Middle frontal gyrus (tissue), 1 donor: Measurements from ENCODE around the gene ACKR1.
A peak's percentile ranks its signal among the peaks of the same experiment; 100 is the strongest.

Source experiments
- DNase-seq: peaks from one replicate; pipeline ENCODE4 v3.0.0-alpha.2; 2015; ENCODE audit warnings: low spot score; ENCODE audit errors: extremely low spot score

Gene ACKR1, protein sequence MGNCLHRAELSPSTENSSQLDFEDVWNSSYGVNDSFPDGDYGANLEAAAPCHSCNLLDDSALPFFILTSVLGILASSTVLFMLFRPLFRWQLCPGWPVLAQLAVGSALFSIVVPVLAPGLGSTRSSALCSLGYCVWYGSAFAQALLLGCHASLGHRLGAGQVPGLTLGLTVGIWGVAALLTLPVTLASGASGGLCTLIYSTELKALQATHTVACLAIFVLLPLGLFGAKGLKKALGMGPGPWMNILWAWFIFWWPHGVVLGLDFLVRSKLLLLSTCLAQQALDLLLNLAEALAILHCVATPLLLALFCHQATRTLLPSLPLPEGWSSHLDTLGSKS

DNA sequence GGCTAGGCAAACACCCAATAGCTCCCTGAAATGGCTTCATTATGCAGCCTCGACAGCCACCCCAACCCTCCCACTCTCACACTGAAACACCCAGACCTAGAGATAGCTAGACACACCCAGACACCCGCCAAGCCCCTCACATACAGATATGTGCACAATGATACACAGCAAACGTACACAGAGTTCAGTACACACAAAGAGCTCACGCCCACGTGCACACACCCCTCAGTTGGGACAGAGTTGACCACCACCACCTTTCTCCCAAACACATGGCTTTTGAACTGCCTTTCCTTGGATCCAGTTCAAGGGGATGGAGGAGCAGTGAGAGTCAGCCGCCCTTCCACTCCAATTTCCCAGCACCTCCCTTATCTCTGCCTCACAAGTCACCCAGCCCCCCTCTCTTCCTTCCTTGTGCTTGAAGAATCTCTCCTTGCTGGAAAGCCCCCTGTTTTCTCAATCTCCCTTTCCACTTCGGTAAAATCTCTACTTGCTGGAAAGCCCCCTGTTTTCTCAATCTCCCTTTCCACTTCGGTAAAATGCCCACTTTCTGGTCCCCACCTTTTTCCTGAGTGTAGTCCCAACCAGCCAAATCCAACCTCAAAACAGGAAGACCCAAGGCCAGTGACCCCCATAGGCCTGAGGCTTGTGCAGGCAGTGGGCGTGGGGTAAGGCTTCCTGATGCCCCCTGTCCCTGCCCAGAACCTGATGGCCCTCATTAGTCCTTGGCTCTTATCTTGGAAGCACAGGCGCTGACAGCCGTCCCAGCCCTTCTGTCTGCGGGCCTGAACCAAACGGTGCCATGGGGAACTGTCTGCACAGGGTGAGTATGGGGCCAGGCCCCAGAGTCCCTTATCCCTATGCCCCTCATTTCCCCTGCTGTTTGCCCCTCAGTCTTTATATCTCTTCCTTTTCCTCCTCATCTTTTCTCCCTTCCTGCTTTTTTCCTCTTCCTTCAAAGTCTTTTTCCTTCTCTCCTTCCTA is at the start of gene ACKR1:
Gene ACKR1 (plus strand): TSS at position 715 of the 981 bp plus-strand sequence. CDS start 85 bp downstream, at position 800.
- no peak for DNase-seq

DNA sequence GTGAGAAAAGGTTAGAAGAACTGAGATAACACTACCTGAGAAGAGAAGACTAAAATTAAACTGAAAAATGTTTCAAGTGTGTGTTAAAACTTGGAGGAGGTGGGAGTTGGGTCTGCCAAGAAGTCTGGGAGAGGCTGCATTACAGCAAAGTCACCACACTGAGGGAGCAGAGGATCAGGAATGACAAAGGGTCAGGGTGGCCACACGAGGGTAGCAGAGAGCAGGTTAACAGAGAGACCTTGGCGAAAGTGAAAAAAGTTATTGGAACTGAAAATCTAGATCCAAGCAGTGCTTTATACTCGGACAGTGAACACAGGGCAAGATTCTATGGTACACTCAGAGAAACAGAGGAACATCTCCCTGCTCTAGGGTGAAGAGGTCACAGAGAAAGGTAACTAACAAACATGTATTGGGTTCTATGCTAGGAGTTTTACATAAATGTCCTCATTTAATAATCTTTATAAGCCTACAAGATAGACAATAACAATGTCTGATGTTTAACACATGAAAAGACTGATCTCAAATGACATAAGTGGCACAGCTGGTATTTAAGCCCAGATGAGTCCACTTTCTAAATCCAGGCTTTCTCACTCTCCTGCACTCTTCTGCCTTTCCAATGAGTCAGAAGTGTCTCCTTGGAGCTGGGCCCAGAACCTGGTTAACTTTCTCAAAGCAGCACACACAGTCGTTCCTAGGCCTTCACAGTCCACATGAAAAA is 43.5 kb upstream of the ACKR1 start:
- peak; percentile 60 for DNase-seq

DNA sequence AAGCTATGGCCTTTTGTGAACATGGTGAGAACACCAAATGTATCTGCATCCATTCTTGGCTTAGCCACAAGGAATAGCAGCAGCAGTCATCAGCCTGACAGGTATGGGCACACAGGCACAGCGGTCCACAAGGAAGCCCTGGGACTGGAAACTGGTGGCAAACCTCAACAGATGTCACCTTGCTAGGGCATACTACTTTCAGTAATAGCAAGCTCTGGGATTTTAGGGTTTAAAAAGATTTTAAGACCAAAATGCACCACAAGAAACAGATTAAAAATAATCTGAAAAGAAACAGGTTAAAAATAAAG is 43.0 kb upstream of the ACKR1 start:
- no peak for DNase-seq

DNA sequence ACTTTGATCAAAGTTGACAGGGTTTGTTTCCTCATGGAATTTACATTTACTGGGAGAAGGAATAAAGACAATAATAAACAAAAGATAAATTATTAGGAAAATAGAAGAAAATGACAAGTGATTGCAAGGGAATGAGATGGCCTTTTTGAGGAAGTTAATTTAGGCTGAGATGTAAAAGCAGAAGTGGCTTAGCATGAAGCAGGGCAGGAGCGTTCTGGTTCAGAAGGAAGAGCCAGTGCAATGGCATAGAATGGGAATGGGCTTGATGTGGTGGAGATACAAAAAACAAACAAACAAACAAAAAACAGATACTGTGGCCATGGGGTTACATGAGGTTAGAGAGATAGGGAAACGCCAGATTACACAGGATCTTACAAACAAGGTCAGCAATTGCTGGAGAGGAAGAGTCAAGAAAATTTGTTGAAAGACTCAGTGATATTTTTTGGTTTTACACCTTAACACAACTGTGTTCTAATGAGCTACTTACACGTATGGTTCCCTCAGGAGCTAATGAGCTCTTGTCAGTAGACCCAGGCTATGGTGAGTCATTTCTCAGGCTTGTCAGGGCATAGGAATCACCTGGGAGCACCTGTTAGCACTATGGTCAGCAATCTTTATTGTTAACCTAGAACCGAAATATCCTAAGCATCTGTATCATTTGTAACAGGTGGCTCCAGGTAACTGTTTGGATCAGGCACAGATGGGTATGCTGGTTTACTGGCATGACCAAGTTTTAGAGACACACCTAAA is 42.0 kb upstream of the ACKR1 start:
- DNase-seq: no peak

DNA sequence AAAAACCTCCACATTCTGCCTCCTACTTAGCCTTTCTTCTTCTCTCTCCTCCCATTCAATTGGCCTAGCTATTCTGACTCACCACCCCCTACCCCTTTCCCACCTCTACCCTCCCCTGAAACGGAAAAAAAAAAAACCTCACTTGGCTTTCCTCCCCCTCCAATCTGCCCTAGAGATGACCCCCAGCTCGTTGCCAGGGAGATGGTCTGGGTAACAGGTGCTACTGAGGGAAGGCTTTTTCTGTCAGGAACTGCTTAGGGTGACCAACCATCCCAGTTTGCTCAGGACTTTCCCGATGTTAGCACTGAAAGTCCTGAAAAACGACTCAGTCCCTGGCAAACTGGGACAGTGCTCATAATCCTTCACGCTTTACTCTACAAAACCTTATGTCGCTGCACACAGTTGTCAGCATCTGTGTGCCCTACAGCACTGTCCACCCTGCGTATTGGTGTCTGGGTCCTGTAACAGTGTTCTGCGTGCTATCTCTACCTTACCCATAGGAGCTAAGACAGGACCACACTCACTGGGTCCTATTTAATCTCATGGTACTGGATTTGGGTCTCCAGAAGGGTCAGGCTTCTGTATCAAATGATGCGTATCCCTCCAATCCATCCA is 41.0 kb upstream of the ACKR1 start:
- no peak for DNase-seq

DNA sequence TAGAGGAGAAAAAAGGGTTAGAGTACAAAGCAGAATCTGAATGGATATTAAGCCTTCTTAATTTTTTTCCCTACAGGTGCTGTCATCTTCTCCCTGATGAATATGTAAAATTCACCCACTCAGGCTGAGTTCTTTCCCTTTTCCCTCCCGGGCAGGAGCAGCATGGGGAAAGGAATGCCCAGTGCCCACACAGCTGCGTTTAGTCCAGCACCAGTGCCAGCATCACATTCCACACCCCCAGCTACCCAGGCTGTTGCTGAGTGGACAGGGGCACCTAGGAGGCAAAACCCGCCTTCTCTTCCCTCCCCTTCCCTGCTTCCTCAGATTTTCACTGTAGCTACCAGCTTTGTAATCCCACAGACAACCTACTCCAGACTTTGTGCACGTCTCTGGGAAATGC is 36.6 kb upstream of the ACKR1 start:
- DNase-seq: no peak

DNA sequence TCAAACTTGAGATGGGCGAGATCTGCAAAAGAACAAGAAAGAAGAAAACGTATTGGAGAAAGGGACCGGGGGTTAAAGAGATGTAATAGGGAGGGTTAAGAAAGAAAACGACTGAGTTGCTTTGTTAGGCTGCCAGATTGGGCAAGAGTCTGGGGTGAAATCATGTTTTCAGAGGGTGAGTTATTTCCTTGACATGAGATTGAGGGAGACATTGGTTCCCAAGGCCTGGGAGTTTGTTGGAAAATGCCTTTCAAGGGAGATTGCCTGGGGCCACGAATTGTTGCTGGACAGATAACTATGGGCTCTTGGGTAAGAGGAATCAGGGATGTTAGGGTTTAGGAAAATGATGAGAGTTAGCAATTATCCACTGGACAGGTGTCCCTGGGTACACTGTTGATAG is 34.0 kb upstream of the ACKR1 start:
- DNase-seq: no peak

DNA sequence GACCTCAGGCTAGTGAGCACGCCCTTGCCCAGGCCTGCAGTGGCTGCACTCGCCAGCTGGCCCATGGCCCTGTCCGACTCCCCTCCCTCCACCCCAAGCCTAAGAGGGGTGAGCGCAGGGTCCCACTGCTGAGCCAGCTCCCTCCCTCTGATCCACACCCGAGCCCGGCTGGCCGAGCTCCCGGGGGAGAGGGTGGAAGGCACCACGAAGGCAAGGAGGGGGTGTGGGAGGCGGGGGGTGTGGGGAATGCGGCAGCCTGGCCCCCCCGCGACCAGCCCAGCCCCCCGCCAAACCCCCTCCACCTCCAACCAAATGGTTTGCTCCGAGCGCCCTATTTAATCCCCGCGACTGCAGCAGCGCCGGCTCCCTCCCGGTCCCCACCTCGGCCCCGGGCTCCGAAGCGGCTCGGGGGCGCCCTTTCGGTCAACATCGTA is 33.4 kb upstream of the ACKR1 start, which contains the start of gene CADM3:
Gene CADM3 (plus strand): TSS at position 362 of the 434 bp plus-strand sequence. CDS start 151 bp downstream, outside the sequence.
- DNase-seq: no peak

DNA sequence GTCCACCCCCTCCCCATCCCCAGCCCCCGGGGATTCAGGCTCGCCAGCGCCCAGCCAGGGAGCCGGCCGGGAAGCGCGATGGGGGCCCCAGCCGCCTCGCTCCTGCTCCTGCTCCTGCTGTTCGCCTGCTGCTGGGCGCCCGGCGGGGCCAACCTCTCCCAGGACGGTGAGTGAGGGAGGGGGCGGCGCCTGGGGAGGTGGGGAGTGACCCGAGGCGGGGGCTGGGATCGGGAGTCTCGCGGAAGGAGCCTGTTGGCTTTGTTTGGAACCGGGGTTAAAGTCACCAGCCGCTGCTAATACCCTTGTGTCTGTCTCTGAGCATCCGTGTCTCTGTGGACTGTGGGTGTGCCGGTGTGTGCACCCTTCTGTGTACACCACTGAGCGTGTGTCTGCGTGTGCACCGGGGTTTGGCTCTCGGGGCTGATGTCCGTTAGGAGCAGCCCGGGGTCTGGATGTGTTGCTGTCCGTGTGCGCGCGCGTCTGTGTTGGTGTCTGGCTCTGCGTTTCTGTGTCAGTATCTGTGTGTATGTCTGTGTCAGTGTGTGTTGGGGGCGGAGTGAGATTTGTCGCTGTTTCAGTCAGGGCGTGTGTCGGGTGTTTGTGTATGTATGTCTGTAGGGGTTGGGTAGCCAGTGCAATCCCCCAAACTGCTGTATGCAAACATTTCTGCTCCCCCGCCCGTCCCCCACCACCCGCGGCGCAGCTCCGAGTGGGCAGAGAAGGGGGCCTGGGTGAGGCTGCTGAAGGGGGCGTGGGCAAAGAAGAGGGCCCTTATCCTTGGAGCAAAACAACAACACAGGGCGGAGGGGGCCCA is 32.8 kb upstream of the ACKR1 start:
- DNase-seq: no peak

DNA sequence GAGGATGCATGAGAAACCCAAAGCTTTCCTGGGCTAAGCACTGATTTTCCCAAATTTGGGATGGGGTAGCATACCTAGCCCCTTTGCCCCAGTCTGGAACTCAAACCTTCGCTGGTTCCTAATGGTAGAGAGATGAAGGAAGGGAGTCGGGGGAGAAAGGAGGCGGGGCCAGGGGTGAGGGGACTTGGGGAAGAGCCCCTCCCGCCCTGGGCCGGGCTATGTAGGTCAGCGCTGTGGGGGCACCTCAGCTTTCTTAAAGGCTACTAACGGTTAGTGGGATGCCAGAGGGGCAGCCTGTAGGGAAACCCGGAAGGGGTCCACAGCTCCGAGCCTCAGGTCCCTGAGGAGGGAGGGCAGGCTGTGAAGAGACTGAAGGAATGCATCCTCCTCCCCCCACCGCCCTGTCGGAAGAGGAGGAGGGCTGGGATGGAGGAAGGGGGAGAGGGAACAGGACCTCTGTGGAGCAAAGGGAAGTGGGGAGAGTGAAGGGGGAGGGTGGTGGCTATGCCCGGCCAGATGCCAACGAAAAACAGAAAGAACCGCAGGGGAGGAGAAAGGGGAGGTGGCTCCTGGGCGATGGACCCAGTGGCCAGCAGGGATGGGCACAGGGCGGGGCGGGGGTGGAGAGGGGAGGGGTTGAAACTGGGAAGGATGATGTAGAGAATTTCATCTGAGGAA is 31.9 kb upstream of the ACKR1 start:
- DNase-seq: no peak

DNA sequence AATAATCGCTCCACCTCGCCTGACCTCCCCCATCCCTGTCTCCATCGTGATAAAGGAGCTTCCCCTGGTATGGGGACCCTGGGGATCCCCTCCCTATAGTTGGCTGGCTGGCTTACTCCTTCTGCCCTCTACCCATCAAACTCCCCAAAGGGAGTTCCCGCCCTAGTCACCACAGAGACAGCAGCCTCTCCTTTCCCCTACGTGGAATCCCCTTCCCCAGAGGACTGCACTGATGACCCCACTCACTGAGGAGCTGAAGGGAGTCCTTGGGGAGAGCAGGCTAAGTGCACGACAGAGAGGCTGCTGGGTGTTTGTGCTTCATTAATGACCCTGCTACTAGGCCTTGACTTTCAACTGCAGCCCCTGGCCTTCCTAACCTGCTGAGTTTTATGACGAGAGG is 31.4 kb upstream of the ACKR1 start:
- DNase-seq: no peak

DNA sequence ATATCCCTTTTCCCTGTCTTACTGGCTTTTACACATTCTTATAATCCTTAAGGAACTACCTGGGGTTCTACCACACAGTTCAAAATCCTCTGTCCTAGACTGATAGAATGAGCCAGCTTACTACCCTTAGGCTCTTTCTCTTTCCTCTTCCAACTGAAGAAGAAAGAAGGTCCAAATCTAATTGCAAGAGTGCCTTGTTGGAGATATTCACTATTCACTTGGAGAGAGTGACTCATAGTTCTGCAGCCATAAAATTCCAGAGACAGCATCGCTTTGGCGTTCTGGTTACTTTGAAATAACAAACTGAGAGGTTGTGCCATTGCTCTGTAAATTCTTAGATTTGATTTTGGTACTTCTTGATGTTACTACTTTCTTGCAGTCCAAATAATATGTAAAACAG is 29.1 kb upstream of the ACKR1 start:
- no peak for DNase-seq

DNA sequence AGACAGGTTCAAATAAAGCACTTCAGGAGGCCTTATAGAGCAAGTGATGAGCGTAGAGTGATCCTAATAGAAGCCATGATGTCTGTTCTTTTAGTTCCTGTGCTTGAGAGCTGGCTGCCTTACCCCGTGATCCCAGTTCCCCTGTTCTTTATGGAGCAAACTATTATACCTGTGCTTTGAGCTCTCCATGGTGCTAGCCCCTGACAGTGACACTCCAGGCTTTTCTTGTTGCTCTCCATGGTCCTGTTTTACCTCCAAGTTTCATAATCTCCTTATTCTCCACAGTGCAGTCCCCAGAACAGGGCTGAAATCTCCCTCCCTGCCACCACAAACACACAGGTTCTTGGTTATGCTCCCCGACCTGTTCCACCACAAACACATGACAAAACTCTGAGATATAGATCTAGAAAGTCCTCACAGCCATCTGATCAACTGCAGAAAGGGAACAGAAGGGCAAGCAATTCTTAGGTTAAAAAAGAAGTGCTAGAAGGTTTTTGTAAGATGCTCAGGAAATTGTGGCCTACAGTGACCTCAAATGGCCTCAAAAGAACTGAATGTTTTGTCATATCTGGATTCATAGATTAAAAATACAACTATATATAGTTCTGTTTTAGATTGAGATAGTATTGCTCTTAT is 27.3 kb upstream of the ACKR1 start:
- no peak for DNase-seq

DNA sequence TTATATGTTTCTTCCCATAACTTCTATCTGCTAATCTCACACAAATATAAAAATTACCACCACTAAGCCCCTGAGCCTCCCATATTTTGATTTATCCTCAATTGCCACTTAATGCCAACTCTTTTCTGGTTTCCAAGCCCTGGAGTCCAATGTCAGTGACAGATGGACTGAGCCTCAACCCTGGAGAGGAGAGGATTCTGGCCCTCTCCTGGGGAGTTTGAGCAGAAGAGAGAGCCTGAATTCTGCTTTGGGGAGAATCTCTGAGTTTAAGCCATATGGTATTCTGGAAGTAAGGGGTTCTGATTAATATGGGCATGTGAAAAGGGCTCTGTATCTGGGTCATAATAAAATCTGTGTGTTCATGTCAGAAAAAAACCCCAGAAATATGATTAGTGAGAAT is 24.8 kb upstream of the ACKR1 start:
- no peak for DNase-seq

DNA sequence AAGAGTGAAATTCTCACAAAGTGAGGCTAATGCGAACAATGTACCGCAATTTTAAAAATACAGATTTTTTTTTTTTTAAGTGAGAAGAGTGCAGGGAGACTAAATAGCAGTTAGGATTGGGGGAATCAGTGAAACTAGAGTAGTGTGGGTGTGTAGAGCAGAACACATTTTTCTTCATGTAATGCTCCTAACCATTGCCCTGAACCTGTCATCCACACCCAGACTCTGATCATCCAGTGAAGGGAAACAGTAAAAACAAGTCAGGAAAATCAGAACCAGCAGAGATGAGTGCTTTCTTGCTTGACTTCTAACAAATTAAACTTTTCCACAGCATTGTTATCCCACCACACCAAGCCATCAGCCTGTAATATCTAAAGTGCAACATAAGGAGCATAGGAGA is 24.2 kb upstream of the ACKR1 start:
- DNase-seq: no peak

DNA sequence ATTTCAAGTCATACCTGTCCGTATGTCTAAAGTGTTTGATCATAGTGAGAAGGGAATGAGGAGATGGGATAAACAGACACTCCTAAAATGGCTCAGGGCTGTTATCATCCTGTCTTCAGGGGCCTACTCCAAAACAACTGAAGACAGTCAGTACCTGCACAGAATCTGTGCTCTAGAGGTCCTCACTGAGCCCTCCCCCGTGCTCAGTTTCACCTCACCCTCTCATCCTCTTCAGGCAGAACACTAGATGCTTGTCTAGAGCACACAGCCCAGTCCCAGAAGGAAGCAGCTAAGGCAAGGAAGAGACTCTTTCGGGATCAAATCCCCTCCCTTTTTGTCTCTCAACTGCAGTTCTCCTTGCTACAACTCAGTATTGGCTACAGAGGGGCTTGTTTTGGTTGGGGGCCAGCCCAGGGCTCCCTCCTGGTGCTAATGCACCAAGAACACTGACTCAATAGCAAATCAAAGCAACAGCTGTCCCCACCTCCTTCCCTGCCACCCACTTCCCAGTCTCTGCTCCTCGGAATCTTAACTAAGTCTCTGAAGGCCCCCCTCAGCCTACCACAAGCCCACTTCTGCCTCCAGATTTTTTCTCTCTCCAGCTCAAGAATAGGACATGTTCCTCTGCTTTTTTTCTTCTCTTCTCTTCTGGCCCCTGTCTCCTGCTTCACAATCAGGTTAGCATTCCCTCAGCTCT is 23.2 kb upstream of the ACKR1 start:
- DNase-seq: no peak

DNA sequence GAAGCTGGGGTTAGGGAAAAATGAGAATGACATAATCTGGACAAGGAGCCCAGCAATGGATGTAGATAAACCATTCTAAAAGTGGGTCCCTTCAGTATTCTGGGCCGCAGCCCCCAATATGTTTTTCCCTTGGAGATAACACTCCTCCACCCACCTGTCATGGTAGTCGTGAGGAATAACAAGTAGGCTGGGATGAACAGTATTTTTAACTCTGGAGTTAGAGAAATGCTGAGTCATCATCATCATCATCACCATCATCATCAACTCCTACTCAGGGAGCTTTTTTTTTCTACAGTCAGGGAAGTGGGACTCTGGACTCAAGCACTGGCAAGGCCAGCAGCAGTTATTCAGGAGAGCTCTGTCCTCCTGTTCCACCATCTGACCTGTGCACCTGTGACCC is 20.5 kb upstream of the ACKR1 start:
- no peak for DNase-seq

DNA sequence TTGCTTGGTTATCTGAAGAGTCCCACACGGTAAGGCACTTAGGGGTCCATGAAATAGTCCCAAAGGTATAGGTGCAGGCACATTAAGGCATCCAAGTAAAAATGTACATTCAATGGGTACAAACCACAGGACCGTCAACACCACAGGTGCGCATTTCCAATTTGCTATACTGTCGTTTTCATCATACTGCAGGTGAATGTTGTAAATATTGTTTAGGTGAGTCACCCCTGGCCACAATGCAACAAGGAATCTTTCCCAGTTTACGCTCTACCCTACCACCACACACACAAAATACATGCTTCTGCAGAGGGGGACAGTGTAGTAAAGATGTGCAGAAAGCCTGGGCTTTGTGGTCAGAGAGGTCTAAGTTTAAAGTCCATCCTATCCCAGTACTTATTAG is 19.6 kb upstream of the ACKR1 start:
- no peak for DNase-seq
